H1 (cell line): ENCODE data around the gene EPHB1. TPM values are rescaled to one million over a fixed set of nuclear protein-coding genes. Genes with fewer than 3 reads are reported as not detected.

Experiments used
- NRF1 ChIP-seq: IDR thresholded peaks from 2 replicates; pipeline ENCODE4 v1.6.1; 2011; ENCODE audit warnings: mild to moderate bottlenecking, low read depth, low read length, improper control_type of control experiment
- POU5F1 ChIP-seq: IDR thresholded peaks from 2 replicates; pipeline ENCODE4 v1.6.1; 2011; ENCODE audit warnings: low read depth, mild to moderate bottlenecking, low read length, moderate library complexity
- RNF2 ChIP-seq: fragments of 200-900, 300-1000 bp; sonication (generic); IDR thresholded peaks from 2 replicates; pipeline ENCODE4 v1.7.1; 2016; ENCODE audit warnings: borderline replicate concordance, low read depth, mild to moderate bottlenecking, antibody characterized with exemption, low read length; ENCODE audit not compliant: poor library complexity, severe bottlenecking; ENCODE audit errors: missing control alignments
- SP2 ChIP-seq: IDR thresholded peaks from 2 replicates; pipeline ENCODE4 v1.6.1; 2012; ENCODE audit warnings: mild to moderate bottlenecking, low read length, inconsistent platforms
- polyA plus RNA-seq, 7 experiments: library from polyadenylated mRNA; depleted of rRNA in 3 of 7; stranded (reverse) in 5 of 7; unstranded in 2 of 7; fragments of >200 nt in 5 of 7; fragments of 200-250 nt in 2 of 7; gene quantifications; 1 replicate in 5 of 7; 2 replicates in 1 of 7; 4 replicates in 1 of 7; pipeline versions ENCODE4 v1.2.1 to v1.2.3, GENCODE V29; 2011 to 2013; ENCODE audit warnings: missing spikeins in 2 of 7, mixed read lengths in 2 of 7
- total RNA-seq: library from RNA; stranded (reverse); fragmentation: NEBNext Ultra II Directional; extraction: Animal tissue kit (Norgen Biotek cat#: 25700); gene quantifications from 2 replicates; pipeline ENCODE4 v1.2.1, GENCODE V29; 2021

Gene EPHB1
- total and polyA plus RNA-seq, 2 of the 8 experiments (the other 6 are each of a cell fraction or from before 2014, with no cell fraction given), result 3.5 to 5.9 TPM

- no peak for TF ChIP-seq NRF1
- no peak for TF ChIP-seq RNF2
- no peak for TF ChIP-seq POU5F1
- TF ChIP-seq SP2, result no peak
Observed at GRCh38 chr3:135097276-135097946, 302.4 kb downstream of the EPHB1 start (continued).
